HG03565 (cell line): ENCODE data around the gene COMMD9.
A peak's percentile ranks its signal among the peaks of the same experiment; 100 is the strongest.

ENCODE experiments used
- ATAC-seq: cut with Tn5 transposase; IDR thresholded peaks from one replicate; pipeline ENCODE4 v1.9.1; 2021; ENCODE audit warnings: mild to moderate bottlenecking, moderate library complexity; ENCODE audit not compliant: unreplicated experiment

The COMMD9 gene

DNA sequence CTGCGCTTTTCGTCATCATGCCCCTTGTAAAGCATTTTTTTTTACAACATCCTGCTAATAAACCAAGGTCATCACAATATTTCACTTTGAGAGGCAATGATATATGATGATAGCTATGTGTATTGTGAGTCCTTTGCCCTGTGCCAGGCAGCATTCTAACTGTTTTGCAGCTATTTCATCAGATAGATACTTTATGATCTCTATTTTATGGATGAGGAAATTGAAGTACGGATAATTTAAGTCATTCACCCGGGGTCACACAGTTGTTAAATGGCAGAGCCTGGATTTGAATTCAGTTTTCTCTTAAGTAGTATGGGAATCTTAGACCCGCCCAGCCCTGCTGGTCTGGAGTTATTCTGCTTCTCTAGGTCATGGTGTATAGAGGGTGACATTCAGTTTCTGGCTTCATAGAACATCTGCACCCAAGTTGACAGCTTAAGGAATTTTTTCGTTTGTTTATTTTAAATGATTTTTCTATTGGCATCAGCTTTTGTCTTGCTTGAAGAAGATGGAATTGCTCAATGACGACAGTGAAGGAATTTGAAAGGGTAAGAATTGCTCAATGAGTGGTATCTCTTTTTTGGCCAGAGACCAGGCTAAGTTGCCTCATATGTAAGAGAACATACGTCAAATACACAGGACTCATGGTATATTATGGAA lies 7.8 kb upstream of the COMMD9 start:
- no peak for ATAC-seq

DNA sequence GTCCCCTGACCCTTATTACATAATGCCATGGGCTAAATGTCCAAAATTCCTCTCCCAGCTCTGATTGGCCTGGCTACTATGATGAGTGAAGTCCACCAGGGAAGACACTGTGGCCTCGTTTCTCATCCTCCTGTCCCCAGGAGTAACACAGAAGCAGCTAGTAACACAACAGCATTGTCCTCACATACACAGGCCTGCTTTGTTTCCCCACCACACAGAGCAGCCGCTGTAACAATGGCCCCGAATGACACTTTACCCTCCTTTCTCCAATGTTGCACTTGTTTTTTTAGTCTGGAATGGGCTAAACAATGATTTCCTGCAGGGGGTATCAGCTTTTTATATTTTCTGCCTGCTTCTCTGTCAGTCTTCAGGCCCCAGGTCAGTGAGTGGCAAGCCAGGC lies 6.7 kb upstream of the COMMD9 start, which contains the start of gene PRR5L:
Gene PRR5L, plus strand, starts transcription at position 363 of the 400 bp plus-strand sequence. CDS start 104,834 bp downstream, outside the sequence.
- ATAC-seq, result no peak

DNA sequence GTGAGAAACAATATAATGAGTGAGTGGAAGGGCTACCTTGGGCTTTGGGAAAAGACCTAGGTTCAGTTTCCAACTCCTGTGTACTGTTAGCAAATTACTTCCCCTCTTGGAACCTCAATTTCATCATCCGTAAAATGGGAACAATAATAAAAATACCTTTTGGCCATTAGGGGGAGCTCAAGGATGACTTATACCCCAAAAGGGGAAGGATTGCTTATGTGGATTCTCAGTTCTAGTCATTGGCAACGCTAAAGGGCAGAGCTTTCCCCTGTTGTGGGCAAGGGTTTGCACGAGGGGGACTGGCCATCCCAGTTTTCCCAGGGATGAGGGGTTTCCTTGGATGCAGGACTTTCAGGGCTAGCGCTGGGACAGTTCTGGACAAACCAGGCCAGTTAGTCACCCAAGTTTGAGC lies 3.1 kb upstream of the COMMD9 start:
- ATAC-seq, result peak; percentile 45

DNA sequence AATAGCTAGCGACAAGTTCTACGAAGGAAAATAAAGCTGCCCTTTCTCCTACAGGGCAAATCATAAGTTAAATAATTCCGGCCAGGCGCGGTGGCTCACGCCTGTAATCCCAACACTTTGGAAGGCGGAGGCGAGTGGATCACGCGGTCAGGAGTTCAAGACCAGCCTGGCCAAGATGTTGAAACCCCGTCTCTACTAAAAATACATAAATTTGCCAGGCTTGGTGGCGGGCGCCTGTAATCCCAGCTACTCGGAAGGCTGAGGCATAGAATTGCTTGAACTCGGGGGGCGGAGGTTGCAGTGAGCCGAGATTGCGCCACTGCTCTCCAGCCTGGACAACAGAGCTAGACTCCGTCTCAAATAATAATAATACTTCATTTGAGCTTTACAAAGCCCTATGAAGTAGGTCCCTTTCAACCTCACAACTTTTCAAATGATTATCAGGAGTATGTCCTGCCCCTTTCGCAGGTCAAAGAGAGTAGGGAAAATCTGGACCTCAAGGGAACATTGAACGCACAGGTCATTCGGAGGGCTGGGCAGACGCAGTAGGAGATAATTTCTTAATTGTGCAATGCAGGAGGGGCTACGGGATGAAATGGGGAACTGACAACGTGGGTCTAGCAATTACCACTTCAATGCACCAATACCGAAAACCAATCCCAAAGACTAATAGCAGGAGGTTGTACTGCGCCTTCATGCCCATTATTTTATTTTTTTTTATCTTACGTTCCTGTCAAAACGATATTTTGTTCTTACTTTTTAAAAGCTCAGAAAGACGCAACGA lies 590 bp downstream of the COMMD9 start:
- ATAC-seq, result no peak

DNA sequence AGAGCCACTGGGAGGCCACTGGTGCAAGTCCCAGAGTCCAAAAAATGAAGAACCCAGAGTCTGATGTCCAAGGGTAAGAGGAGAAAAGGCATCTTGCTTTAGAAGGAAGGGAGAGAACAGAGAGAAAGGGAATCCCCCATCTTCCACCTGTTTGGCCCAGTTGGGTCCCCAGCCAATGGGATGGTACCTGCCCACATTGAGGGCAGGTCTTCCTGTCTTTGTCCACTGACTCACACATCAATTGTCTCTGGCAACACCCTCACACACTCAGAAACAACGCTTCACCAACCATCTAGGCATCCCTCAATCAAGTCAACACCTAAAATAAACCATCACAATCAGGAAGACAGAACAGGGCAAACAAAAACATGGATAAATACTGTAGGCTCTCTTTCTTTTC lies 6.3 kb downstream of the COMMD9 start:
- no peak for ATAC-seq

DNA sequence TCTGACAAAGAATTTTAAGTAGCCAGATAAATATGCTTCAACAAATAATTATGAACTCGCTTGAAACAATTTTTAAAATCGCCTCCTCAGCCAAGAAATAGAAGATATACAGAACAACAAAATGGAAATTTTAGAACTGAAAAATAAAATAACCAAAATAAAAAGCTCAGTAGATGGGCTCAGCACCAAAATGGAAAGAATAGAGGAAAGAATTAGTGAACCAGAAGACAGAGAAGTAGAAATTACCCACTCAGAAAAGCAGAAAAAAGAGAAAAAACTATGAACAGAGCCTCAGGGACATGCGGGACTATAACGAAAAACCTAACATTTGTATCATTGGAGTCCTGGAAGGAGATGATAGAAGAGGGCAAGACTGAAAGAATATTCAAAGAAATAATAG lies 7.4 kb downstream of the COMMD9 start:
- ATAC-seq, result no peak

DNA sequence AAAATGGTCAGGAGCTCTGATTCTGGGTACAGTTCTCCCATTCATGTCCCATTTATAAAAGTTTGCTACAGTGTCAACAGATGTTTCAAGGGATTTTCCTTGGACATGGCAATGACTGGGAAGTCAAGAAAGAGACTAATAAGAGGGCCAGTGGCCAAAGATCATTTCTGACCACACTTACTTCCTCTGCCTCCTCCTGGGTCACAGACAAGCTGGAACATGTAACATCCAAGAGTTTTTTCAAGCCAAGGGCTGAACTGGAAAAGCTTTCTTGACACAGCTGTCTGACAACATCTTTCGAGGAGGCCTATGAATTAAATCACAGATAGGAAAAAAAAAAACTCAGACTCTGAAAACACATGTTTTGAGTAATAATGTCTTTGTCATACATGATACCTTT lies 8.7 kb downstream of the COMMD9 start:
- ATAC-seq, result no peak

DNA sequence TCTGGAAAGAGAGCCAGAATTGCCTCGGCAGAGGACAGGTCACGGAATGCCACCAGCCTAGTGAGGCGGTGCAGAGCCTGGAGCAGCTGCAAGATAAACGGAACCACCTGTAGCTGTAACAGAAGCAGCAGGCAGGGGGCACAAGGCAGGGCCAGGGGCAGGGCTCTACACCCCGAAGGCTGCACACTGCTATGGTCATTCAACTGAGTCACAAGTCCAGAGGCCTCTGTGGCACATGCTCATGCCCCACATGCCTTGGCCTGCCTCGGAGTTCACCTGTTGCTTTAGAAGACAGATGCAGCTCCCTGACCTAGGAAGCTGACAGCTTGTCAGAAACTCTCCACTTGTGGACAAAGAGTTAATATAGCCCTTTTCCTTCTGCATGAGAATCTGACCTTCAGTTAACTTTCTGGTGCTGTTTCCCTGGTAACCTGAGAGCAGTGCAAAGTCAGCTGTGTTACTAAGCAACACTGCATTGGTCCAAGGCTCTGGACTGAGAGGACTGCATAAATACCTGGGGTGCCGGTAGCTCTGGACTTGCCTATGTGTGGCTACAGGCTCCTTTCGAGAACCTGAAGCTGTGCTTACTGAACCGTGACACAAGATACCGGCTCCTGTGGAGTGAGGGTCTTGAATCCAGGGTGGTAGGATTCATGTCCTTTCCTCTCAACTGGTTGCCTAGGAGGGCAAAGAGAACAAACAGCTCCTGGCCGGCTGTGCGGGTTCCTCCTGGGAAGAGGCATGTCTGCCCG lies 10.5 kb downstream of the COMMD9 start:
- ATAC-seq, result no peak

DNA sequence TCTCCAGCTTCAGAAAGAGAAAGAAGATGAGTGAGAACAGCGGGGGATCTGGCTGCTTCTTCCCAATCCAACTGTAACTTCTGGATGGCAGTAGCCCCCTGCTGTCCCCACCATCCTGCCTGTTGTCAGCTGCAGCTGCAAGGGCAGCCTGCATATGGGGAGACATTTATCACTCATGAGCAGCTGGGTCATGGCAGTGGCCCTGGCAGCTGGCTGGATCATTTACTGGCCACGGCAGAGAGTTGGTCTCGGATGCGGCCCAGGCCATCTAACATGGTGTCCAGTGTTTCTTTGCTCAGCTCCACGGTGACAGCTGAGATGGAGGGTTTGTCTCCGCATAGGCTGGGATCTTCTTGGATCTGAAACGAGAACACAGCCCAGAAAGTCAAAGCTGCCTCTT lies 14.8 kb downstream of the COMMD9 start:
- ATAC-seq, result no peak

DNA sequence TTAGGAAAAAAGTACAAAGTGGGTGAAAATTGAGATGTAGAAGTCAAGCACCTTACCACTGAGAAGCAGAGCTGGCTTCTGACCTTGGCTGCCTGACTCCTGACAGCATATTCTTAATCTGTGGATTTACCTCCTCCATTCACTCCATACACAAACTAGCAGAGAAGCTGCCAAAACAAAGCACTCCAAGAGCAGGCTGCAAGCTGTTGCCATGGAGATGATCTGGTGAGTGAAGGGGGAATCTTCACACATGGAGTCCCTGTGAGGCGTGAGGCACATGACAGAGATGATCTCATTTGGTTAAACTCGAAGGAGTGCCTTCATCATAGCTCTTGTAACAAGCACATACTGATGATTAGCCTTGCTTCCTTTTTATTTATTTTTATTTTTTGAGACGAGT lies 16.1 kb downstream of the COMMD9 start:
- ATAC-seq, result no peak

DNA sequence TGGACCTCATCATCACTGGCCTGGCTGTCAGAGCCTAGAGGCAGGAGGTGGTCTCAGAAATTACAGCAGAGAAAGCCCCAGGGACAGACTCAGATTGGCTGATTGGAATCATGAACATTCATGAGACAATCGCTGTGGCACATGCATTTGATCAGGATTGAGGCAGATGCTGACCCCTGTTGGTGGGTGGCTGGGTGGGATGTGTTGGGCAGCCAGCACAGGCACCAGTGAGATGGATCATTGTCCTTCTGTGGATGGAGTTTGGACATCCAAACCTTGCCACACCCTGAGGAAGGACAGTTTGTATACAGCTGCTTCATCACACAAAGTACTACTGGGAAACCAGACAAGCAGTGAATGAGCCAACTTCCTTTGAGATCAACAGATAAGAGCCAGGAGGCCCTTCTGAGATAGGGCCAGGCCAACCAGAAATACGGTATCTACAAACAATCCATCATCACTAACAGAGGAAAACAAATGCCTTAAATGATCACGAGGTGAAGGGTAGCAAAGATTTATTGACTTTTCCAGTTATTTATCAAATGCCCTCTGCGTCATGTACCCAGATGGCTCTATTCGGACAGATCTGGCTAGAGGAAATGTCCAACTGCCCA lies 17.3 kb downstream of the COMMD9 start:
- no peak for ATAC-seq

DNA sequence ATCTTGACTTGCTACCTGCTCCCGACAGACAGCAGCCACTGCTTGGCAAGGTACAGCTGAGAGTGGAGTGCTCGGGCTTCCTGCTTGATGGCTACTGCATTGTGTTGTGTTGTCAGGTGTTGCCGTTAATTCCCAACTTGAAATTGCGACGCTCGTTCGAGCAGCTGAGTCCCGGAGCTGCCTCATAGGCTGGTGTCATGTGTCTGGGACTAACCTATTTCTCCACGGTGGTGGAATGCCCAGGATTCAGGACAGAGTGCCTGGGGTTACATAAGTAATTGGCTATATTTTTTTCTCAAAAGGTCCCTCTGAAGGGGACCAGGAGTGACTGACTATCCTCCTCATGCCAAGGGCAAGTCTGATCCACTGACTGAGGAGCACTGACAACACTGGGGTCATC lies 18.5 kb downstream of the COMMD9 start:
- no peak for ATAC-seq

DNA sequence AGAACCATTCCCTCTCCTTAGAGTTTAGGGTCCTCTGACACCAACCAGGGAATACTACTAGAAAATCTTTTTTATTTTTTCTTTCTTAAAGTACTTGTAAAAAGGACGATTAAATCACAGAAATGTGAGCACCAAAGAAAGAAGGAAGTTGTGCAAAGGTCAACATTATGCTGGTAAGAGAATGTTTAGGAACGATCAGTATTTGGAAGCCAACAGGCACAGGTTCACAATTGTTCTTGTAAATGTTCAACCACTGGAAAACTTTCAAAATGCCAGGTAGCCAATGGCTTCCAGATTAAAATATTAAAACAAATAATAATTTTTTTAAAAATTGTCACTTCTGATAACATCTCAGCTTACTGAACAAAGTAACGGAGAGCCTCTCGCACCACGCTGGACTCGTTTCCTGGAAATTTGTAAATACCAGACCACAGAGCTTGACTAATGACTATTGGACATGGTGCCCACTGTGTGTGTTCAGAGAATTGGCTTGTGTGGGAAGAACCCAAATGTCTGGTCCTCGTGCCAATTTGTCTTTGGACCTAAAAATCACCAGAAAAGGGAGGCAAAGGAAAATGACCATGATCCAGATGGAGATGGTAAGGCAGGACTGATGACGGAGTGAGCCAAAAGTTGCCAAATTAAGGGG lies 20.8 kb downstream of the COMMD9 start:
- no peak for ATAC-seq

DNA sequence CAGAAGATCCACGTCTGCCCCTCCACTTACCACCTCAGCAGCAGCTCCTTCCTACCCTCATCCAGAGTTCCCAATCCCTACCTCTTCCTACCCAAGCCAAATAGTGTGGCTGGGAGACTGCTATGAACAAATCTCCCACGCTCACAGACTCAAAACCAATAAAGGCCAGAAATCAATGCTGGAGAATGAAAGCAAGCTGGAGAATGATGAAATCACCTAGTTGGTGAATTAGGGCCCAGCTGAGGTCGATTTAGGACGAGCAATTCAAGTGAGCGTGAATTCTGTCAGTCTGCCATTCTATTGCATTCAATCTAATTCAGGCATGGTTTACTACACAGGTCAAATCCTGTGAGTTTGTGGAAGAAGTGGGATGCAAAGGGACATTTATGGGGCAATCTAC lies 22.5 kb downstream of the COMMD9 start:
- ATAC-seq, result no peak

DNA sequence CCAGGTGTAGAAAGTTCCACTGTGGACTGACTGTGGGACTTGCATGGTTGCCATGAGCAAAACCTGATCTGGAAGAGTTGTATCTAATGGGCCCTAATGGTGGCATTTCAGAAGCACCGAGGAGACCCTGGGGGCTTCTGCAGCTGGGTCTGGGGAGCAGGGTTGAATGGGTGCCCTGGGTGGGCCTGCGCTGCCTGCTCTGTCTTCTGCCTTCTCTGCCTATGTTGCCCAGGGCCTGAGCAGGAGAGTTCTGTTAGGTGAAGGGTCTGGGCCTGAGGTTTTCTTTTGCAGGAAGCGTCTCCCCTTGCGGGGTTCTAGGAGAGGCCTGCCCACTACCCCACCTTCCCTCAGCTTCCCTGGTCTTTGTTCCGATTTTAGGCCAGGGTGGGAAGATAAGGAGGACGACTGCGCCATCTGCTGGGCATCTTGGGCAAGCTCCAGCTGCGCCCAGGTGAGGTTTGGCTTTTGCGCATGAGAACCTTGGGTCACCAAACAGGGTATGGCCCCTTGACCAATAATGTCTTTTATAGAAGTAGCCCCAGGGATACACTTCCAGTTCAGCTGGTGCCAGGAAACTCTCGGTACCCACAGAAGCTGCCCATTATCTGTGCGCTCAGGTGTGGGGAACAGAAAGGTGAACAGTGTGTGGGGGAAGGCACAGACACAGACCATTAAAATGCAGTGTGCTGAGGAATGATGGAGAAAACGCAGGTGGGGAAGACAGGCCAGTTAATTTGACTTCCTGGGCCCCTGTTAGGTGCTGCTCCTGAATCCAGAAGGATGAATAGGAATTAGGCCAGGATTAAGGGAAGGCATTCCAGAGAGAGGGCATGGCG lies 23.2 kb downstream of the COMMD9 start:
- ATAC-seq, result no peak

DNA sequence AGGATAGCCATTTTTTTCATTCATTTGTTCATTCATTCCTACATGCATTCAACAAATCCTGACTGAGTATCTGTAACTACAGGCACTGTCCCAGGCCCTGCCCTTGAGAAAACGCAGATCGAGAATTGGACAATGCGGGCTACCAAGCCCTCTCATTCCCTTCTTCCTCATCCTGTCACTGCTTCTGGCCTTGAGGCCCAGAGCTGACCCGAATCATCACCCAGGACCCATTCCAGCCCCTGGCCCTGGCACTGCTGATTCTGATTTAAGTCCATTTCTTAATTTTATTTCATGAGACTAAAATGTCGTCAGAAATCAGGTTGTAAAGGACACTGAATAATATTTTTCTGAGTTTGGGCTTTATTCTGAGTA lies 24.3 kb downstream of the COMMD9 start:
- ATAC-seq, result no peak

DNA sequence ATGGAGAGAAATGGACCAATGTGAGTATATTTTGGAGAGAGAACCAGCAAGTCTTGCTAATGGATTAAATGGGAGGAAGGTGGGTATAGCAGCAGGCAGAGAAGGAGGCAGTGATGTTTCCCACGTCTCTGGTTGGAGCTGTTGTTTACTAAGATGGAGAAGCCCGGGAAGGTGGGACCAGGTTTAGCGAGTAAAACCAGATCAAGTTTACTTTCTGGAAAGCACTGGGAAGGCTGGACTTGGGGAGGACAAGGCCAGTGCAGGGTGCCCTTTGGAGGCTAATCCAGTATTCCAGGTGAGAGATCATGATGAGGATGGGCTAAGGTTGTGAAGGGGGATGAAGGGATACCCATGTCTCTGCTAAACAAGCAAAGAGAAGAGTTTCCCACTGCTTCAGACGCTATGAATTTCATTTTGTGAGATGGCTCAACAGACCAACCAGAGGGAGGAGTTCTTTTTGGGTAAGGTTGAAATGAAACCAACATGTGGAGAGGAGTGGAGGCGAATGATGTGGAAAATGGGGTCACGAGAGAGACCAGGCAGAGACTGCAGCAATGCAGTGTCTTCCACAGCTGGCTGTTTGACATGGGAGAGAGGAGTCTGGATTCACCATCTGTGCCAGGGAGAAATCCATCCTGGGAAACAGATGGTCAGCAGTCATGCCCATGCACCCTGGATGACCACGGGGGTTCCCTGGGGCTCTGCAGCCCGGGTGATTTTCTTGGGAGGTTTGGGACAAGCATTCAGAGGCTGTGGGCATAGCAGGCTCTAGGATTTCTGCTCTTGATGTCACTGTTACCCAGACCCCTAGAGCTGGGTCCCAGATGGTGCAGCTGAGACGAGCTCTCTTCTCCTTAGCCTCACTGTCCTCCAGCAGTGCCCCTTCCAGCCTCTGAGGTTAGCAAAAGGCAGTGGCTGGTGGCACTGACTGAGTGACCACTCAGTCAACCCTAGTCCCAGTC lies 24.9 kb downstream of the COMMD9 start:
- no peak for ATAC-seq

DNA sequence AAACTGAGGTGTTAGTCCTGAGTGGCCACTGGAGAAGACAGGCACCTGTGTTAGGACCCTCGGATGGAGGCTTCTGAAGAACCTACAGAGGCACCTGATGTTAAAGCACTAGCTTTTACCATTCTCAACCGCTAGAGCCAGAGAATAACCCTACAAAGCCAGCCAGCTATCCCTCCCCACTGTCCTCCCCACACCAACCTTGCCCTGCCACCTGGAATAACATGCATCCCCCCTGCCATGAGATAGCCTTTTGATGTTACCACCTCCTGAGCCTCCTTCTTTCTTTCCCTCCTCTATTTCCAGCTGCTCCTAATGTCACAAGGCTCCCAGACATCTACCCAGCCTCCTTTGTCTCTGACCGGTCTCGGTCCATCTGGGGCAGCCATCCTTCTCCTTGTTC lies 28.1 kb downstream of the COMMD9 start:
- no peak for ATAC-seq
